Parathyroid adenoma (tissue), 2 donors: ENCODE data around the gene NDUFB5.

Source experiments
- H2AFZ ChIP-seq: fragments of 300-600 bp; sonication (generic); one replicate; pipeline ENCODE4 v1.7.0; 2017; ENCODE audit warnings: antibody characterized with exemption, mild to moderate bottlenecking
- H3K27ac ChIP-seq: fragments of 300-600 bp; sonication (generic); one replicate; pipeline ENCODE4 v1.7.0; 2017
- H3K27me3 ChIP-seq: fragments of 300-600 bp; sonication (generic); one replicate; pipeline ENCODE4 v1.7.0; 2017; ENCODE audit warnings: low read length; ENCODE audit not compliant: control insufficient read depth, insufficient read depth
- H3K36me3 ChIP-seq: fragments of 300-600 bp; sonication (generic); one replicate; pipeline ENCODE4 v1.7.0; 2017; ENCODE audit warnings: low read length; ENCODE audit not compliant: control insufficient read depth, insufficient read depth
- H3K4me1 ChIP-seq: fragments of 300-600 bp; sonication (generic); one replicate; pipeline ENCODE4 v1.7.0; 2017; ENCODE audit warnings: control low read depth
- H3K4me2 ChIP-seq: fragments of 300-600 bp; sonication (generic); one replicate; pipeline ENCODE4 v1.7.0; 2017; ENCODE audit warnings: low read length
- H3K4me3 ChIP-seq: fragments of 300-600 bp; sonication (generic); one replicate; pipeline ENCODE4 v1.7.0; 2017; ENCODE audit warnings: low read depth, low read length
- H3K79me2 ChIP-seq: fragments of 300-600 bp; sonication (generic); one replicate; pipeline ENCODE4 v1.7.0; 2017; ENCODE audit warnings: control low read depth
- H3K9ac ChIP-seq: fragments of 300-600 bp; sonication (generic); one replicate; pipeline ENCODE4 v1.7.0; 2017; ENCODE audit warnings: mild to moderate bottlenecking
- H3K9me3 ChIP-seq: fragments of 300-600 bp; sonication (generic); one replicate; pipeline ENCODE4 v1.7.0; 2017; ENCODE audit warnings: low read length; ENCODE audit not compliant: control insufficient read depth
- TF ChIP-seq, protein P1 (sequence below): fragments of 300-600 bp; sonication (generic); IDR thresholded peaks from one replicate; pipeline ENCODE4 v1.7.0; 2017; ENCODE audit warnings: antibody characterized with exemption, mild to moderate bottlenecking
- donor health status: primary hyperparathyroidism.

Gene NDUFB5

DNA sequence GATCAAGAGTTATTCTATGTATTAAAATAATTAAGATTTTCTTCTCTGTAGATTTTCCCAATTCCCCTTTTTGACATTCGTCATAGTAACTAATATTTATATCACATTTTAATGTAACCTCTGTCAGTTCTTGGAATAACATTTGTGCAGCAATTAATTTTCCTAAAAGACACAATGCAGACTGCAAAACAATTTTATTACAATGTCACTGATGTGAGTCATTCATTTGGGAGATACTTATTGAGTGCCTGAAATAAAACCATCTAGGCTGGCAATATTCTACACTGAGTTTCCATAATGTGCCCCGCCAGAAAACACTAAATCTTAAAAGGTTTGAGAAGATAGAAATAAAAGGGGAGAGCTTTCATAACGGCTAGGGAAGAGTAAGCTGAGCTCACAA, 41.6 kb downstream of the NDUFB5 start:
- Histone ChIP-seq H3K4me2 (no peak overlapping the region), H3K9me3 (no peaks in the 10 kb centered on the region), H3K4me3 (no peak overlapping the region), H3K4me1 (no peaks in the 10 kb centered on the region), H3K9ac (no peak overlapping the region), H3K27me3 (no peaks in the 10 kb centered on the region), H2AFZ (no peak overlapping the region), H3K79me2 (no peaks in the 10 kb centered on the region), H3K27ac (no peak overlapping the region), H3K36me3 (no peaks in the 10 kb centered on the region)
- TF ChIP-seq, protein P1, sequence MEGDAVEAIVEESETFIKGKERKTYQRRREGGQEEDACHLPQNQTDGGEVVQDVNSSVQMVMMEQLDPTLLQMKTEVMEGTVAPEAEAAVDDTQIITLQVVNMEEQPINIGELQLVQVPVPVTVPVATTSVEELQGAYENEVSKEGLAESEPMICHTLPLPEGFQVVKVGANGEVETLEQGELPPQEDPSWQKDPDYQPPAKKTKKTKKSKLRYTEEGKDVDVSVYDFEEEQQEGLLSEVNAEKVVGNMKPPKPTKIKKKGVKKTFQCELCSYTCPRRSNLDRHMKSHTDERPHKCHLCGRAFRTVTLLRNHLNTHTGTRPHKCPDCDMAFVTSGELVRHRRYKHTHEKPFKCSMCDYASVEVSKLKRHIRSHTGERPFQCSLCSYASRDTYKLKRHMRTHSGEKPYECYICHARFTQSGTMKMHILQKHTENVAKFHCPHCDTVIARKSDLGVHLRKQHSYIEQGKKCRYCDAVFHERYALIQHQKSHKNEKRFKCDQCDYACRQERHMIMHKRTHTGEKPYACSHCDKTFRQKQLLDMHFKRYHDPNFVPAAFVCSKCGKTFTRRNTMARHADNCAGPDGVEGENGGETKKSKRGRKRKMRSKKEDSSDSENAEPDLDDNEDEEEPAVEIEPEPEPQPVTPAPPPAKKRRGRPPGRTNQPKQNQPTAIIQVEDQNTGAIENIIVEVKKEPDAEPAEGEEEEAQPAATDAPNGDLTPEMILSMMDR, result no peak

DNA sequence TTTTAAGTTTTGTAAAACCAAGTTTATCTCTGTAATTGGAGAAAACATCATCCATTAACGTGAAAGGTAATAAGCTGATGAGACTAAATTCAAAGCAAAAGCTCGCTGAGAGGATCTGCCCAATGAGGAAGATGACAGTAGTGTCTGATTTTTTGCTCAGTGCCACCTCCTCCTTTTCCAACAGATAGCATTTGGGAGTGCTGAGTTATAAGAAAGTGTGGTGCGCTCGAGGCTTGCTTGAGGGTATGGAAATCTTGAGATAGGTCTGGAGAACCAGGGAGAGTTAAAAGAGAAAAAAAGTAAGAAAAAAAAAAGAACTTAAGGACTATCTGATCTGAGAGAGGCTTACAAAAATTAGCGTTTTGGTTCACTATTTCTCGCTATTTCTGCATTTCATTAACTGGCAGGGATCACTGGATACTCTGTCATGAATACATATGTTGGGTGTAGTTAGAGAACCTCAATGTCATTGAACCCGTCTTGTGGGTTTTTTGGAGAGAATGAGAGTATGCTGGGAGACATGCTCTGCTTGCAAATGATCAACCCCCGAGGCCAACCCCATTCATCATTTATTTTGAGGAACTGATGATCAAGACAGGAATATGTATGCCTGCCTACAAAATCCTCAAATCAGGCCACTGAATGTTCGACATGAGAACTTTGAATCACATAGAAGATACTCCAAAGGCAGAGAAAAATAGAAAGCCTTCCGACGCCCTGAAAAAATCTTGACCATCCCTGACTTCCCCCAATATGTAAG, 47.3 kb downstream of the NDUFB5 start:
- no peaks in the 10 kb centered on the region for H3K9me3 ChIP-seq
- peak overlapping the region; percentile 50 for H3K27ac ChIP-seq
- peak overlapping the region; percentile 85 for H3K4me2 ChIP-seq
- H3K27me3 ChIP-seq, result no peaks in the 10 kb centered on the region
- H3K4me1 ChIP-seq, result no peaks in the 10 kb centered on the region
- peak overlapping the region; percentile 61 for H3K4me3 ChIP-seq
- peak overlapping the region; percentile 88 for H2AFZ ChIP-seq
- TF ChIP-seq, protein P1, result no peak
- no peak overlapping the region for H3K9ac ChIP-seq
- peaks cover 17% of the 10 kb centered on the region for H3K79me2 ChIP-seq
- no peaks in the 10 kb centered on the region for H3K36me3 ChIP-seq

DNA sequence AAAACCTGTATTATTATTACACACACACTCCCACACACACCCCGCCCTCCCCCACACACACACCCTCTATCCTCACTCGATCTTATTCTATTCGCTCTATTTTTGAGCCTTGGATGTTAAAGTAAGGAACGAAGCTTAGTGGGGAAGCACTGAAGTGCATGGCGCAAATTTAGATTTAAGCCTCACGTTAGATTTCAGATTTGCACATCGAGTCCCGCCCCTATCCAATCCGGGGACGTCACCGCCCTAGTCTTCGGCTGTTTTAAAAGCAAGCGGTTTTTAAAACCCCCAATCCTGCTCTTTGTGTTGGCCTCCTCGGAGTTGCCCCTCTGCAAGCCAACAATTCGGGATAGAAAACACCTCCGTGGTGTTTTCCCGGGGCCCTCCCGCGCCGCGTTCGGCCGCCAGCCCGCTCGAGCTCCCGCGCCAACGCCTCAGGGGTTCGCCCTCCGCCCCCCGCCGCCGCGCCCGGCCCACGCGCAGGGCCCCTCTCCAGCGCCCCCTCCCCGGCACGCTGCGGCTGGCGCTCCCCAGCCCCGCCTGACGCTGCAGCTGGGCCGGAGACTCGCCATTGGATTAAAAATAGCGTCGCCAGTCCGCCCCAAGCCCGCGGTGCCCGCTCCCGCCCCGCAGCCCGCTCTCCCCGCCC, 48.0 kb downstream of the NDUFB5 start, which contains the start of gene USP13:
USP13 (plus strand) TSS at position 594 of the 649 bp plus-strand sequence. CDS start 186 bp downstream, outside the sequence.
- Histone ChIP-seq H2AFZ (peak within 1 kb of the TSS; percentile 97), H3K4me3 (peak within 1 kb of the TSS; percentile 67), H3K9ac (peak within 1 kb of the TSS; percentile 69), H3K9me3 (no peaks in the 10 kb centered on the region), H3K36me3 (no peaks in the 10 kb centered on the region), H3K27ac (peak within 1 kb of the TSS; percentile 90), H3K79me2 (peaks cover 17% of the 10 kb centered on the region), H3K27me3 (no peaks in the 10 kb centered on the region), H3K4me1 (no peaks in the 10 kb centered on the region), H3K4me2 (peak within 1 kb of the TSS; percentile 85)
- TF ChIP-seq, protein P1, result no peak

DNA sequence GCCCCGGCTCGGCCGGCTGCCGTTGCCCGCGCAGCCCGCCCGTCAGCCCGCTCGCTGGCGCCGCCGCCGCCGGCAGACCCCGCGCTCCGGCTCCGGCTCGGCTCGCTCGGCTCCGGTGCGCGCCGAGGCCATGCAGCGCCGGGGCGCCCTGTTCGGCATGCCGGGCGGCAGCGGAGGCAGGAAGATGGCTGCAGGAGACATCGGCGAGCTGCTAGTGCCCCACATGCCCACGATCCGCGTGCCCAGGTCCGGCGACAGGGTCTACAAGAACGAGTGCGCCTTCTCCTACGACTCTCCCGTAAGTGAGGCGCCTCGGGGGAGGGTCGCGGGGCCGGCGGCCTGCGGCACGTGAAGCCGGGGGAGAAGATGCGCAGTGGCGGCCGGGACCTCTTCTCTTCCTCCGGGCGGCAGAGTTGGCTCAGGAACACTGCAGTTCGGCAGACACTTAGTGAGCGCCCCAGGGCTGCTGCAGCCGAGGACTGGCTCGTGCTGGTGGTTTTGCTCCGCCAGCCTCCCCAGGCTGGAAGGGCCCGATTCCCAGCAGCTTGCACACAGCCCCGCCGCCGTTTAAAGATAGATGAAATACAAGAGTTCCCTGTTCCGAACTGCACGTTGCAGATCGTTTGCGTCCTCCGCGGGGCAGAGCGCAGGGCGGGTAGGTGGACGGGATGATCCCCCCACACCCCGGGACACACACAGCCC, 48.7 kb downstream of the NDUFB5 start:
- Histone ChIP-seq H3K4me3 (peak overlapping the region; percentile 67), H3K4me2 (peak overlapping the region; percentile 77), H3K36me3 (no peaks in the 10 kb centered on the region), H3K27me3 (no peaks in the 10 kb centered on the region), H2AFZ (peak overlapping the region; percentile 97), H3K4me1 (no peaks in the 10 kb centered on the region), H3K9ac (peak overlapping the region; percentile 69), H3K79me2 (peaks cover 17% of the 10 kb centered on the region), H3K27ac (peak overlapping the region; percentile 90), H3K9me3 (no peaks in the 10 kb centered on the region)
- TF ChIP-seq, protein P1, result no peak
